T-helper 2 cell (primary cell): ENCODE results near the gene TDRD9.
A peak's percentile ranks its signal among the peaks of the same experiment; 100 is the strongest.

Experiments
- DNase-seq, 5 experiments: peaks; one replicate each; pipeline versions ENCODE4 v3.0.0 to v3.0.0-alpha.2; 2012 to 2022

The TDRD9 gene

DNA sequence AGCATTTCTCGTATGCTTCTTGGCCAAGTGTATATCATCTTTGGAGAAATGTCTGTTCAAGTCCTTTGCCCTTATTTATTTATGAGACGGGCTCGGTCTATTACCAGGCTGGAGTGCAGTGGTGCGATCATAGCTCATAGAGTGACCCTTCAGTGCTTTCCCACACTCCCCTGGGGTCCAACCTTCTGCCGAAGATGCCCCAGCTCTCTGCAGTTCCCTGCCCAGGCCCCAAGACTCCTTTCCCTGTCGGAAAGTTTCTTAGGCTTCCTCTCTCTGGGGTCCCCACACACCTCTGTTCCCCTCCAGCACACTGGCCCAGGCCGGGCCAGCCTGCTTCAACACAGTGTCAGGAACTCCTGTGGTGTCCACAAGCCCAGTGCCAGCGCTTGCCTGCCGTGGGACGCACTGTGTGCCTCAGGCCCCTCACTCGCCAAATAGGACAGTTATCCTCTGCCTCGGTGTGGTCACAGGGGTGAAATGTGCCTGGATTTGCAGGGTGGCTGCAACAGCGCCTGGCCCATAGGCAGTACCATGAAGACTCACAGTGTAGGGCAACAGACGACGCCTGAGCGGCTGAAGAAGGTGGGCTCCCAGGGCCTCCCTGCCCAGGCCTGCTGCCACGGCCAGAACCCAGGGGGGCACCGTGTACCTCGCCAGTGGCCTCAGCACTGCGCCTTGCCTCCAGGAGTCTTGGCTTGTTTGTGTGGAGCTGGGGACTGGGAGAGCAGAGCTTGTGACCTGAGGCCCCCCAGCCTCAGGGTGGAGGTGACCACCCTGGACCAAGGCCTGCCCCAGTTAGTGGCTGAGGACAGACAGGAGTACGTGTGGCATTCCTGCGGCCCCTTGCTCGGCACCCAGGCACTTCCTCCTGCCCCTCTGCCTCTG, 152.4 kb downstream of the TDRD9 start:
- DNase-seq = no peak

DNA sequence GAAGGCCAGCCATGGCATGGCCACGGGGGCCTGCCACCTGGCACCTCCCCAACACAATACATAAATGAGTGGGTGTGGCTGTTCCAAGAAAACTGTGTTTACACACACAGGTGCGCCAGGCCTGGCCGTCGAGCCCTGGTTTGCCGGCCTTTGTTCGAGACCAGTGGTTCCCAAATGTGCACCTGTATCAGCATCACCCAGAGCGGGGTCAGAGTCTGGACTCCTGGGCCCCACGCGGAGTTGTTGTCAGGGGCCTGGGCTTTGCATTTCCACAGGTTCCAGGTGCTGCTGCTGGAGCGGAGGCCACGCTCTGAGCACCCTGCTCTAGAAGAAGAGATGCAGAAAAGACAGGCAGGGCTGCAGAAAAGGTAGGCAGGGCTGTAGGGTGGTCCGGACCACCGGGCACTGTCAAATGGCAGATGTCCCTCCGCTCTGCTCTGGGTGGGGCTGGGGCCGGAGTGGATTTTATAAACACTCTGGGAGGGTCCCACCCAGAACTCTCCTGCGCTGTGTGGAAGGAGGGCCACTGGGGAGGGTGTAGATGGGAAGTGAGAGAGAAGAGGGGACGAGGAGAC, 153.1 kb downstream of the TDRD9 start:
- no peak for DNase-seq

DNA sequence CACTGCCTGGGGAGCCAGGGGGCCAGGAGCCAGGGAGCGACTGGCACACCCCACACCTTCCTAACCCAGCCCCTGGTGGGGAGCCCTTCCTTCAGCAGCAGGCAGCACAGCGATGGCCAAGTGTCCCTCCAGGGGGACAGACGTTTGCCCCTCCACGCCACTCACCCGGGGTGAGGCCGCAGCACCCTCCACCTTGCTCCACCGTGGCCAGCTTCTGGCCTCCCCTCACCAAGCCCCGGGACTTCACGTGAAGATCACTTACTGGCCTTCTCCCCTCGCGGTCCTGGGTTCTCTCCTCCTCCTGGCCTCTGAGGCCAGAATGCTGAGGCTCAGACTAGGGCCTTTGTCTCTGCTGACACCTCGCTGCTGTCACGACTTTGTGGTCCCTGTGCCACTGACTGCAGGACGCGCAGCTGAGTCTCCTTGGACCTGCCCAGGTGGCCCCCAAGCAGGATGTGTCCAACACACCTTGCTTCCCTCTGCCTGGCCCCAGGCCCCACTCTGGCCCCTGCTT, 153.8 kb downstream of the TDRD9 start:
- DNase-seq = no peak

DNA sequence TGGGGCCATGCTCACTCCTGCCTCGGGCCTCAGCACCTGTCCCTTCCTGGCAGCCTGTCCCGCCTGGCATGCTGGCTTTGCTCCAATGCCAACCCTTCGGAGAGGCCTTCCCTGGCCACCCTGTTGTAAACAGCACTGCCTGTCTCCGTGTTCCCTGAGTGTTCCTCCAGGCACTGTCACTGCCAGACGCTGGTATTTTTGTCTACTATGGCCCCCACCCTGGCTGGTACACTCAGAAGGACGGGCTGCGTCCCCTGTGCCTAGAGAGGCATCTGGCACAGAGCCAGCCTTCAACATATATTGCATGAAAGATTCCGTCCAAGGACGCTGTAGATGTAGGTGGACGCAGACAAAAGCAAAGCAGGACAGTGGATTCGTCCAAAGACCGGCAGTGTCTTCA, 154.6 kb downstream of the TDRD9 start:
- DNase-seq = no peak

DNA sequence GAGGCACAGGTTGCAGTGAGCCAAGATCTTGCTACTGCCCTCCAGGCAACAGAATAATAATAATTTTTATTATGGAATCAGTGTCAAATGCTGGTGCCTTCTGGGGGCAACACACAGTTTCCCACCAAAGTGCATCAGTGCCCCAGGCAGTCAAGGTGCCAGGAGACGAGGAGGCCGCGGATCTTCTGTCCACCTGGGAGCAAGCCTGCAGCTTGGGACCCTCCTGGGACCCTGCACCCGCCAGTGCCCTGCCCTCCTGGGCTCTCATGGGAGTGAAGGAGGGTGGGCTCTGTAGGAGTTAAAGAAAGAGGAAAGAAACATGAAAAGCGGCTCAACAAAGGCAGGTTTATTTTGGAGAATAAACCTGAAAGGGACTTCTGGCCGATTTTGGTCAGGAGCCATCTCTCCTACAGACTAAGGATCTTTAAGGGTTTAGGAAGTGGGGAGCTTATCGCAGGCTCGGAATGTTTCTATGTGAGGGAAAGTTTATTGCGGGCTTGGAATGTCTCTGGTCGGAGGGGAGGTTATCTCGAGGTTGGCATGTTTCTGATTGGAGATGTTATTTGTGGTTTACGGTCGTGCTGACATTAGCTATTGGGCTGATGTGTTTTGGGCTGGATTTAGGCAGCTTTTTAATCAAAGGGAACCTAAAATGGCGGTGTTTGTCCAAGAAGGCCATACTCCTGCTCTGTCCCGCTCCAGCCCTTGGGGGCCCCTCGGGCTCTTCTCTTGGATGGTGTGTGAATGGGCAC, 156.2 kb downstream of the TDRD9 start:
- no peak for DNase-seq

DNA sequence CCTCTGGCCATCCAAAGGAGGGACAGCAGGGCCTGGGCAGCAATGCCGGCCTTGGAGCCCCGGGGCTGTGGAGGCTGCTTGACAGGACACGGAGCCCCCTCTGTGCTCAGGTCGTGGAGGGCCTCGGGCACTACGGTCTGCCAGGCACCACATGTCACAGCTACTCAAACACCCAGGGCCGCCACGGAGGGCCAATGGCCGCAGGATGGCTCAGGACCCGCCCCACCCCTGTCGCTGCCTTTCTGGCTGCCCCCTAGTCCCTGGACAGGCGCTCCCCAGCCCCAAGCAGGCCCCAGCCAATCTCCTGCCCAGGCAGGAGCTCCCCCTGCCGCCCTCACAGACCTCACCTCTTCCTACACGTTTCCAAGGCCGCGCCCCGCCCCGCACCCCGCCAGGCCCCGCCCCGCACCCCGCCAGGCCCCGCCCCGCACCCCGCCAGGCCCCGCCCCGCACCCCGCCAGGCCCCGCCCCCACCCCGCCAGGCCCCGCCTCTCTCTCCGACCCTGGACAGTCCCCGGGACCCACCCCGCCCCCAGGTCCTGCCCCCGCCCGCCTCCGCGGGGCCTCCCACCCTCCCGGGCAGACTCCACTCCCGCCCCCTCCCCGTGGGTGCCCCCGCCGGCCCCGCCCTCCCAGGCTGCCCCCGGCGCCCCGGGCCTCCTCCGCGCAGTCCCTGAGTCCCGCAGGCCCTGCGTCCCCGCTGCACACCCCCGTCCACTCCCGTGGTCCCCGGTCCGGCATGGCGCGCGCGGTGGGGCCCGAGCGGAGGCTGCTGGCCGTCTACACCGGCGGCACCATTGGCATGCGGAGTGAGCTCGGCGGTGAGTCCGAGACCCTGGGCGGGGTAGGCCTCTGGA, 157.0 kb downstream of the TDRD9 start, which contains the start of gene ASPG:
Gene ASPG, plus strand, starts transcription at position 669 of the 857 bp plus-strand sequence. Its CDS starts 71 bp downstream, at position 740.
- peak in 2 of 5 experiments; percentile 14 to 38 for DNase-seq

DNA sequence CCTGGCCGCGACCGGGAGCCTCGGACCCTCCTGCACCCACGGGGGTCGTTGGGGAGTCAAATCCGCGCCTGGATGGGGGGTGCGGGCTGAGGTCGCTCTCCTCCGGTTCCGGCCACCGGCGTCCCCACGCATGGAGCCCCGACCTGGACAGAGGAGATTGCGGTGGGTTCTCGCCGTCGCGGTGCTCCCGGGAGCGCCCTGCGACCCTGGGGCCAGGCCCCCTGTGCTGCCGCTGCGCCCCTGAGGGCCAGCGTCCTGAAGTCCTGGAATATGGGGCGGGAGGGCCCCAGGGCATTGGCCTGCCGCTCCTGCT, 157.6 kb downstream of the TDRD9 start:
- DNase-seq = peak in 1 of 5 experiments; percentile 7

DNA sequence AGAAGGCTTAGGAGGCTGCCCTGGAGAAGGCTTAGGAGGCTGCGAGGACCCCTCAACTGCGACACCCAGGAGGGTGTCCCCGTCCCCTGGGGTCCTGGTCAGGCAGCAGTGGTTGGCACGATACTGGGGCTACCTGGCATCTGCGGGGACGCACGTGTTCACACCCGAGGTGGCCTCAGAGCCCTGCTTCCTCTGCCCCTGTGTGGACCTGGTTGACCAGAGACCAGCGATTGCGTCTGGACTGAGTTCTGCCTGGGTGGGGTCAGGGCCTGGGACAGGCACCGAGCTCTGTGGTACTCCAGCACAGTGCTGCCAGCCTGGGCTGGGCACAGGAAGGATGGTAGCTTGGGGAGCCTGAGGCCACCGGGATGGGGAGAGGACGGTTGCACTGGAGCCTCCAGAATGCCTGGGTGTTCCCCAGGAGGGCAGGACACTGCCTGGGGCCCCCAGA, 158.0 kb downstream of the TDRD9 start:
- DNase-seq = no peak

DNA sequence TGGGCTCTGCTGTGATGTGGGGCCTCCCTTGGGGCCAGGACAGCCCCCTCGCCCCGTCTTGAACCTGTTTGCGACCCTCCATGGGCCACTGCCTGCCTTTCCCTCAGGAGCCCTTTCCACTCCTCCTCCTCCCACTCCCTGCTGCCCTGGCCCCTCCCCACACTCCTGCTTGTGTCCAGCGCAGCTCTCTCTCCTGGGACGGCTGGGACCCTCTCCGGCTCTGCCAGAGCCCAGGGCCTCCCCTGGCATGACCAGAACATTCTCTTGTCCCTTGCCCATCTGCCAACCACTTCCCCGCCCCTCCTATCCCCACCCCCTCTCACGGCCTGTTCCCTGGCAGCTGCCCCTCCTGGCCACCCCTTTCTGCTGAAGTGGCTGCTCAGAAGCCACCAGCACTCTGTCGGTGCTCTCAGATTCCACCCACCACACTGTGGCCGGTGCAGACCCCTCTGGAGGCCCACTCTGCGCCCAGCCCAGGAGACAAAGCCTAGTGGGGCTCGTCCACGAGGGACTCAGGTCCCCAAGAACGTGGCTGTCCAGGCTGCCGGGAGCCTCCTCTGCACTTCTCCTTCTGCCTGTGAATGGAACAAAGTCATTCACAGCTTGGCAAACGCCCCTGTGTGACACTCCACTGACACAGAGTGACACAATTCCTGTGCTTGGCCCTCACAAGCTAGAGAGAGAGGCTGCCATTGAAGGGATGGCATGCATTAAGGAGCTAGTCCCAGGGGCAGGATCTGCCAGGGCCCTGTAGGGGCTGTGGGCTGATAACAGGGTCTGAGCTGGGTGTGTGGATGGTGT, 158.6 kb downstream of the TDRD9 start:
- DNase-seq = no peak

DNA sequence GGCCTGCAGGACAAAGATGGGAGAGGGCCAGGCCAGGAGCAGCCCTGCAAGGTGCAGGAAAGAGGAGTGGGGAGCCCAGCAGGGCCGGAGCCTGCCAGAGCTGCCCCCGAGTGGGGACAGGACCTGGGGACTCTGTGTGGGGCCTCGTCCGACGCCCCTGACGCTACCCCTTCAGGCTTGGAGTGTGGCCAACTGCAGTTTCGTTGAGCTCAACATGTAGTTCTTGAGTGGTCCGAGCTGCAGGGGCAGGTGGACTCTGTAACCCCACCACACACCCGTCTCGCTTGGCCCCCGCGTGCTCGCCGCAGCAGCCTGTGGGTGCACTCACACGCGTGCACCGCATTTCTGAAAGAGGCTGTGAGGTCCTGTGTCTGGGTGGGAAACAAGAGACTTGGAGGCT, 159.2 kb downstream of the TDRD9 start:
- DNase-seq = peak in 1 of 5 experiments; percentile 8

DNA sequence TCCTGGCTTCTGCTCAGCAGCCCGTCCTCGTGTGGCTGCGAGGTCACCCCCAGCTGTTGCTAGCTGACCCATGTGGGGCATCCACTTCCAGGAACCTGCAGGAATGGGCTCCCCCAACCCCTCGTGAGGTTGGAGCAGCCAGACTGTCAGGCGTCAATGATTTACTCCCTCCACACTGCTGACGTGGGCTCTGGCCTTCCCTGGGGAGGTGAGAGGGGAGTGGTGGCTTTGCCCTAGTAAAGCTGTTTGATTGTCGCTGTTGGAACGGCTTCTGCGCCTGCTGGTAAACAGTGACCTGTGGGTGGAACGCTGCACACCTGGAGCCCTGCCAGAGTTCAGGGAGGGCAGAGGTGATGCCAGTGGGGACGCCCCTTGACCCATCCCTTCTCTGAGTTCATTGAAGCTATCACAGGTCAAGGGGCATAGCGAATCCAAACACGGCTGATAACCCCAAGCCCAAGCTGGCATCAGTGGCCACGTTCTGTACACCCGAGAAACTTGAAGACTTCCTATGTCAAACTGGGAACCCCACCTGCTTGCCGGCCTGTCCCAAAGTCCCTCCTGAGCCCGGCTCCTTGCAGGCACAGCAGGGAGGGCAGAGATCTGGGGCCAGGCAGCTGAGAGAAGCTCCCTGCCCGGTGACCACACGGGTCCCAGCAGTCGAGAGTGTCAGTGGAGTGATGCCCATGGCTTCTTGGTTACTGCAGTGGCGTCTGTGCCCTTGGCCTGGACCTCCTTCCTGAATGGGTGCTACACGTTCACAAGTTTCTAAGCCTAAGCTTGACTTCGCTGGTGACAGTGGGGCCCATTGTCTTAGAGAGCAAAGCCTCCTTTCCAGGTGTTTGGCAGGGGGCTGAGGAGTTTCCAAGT, 160.0 kb downstream of the TDRD9 start:
- DNase-seq = no peak

DNA sequence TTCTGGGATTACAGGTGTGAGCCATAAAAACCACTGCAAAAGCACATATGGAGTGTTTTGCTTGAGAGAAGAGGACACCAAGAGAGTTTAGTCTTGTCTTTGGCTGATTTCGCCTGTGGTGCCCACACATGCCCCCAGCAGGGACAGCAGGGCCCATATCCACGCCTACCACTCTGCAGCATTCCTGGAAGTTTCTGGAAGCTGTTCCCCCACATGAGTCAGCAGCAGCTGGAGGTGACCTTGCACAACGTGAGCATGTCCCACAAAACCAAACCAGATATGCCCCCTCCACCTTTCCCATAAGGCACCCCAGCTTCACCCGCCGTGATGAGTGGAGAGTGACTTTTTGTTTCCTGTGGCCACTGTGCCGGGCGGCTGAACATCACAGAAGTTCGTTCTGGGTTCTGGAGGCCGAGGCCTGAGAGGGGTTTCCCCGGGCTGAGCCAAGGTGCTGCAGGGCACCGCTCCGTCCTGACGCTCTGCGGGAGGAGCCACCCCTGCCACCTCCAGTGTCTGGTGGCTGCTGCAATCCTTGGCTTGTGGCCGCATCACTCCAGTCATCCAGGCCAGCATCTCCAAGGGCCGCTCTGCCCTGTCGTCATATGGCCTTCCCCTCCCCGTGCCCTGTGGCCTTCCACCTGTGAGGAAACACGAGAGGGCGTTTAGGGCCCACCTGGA, 162.0 kb downstream of the TDRD9 start:
- DNase-seq = peak in 1 of 5 experiments; percentile 6

DNA sequence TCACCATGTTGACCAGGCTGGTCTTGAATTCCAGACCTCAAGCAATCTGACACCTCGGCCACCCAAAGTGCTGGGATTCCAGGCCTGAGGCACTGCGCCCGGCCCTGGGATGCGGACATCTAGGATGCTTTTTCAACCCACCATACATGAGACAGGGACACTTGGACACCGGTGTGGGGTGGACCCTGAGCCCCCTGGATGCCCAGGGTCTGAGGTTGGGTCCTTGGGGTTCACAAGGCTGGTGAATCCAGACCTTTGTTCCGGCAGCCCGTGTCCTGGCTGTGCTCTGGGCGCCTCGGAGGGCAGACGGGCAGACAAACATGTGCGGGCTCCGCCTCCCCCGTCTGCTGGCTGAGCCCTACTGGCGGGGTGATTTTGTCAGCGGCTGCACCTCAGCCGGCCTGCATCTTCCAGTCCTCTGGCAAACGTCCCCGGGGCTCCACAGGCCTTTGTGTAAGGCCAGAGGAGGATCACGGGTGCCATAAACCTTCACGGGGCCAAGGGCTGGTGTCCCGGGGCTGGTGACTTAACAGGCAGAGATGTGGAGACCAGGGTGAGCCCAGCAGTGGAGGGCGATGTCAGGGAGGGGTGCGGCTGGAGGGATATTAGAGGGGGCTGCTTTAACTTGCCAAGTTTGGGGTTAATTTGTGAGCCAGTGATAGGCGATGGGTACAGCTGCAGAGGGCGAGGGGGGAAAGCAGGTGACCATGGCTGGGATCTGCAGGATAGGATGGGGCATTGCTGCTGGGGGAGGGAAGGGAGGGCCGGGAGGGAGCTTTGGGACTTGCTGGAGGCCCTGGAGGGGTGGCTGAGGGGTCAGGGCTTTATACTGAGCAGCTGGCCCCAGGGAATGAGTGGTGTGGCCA, 163.0 kb downstream of the TDRD9 start:
- peak in 1 of 5 experiments; percentile 5 for DNase-seq

DNA sequence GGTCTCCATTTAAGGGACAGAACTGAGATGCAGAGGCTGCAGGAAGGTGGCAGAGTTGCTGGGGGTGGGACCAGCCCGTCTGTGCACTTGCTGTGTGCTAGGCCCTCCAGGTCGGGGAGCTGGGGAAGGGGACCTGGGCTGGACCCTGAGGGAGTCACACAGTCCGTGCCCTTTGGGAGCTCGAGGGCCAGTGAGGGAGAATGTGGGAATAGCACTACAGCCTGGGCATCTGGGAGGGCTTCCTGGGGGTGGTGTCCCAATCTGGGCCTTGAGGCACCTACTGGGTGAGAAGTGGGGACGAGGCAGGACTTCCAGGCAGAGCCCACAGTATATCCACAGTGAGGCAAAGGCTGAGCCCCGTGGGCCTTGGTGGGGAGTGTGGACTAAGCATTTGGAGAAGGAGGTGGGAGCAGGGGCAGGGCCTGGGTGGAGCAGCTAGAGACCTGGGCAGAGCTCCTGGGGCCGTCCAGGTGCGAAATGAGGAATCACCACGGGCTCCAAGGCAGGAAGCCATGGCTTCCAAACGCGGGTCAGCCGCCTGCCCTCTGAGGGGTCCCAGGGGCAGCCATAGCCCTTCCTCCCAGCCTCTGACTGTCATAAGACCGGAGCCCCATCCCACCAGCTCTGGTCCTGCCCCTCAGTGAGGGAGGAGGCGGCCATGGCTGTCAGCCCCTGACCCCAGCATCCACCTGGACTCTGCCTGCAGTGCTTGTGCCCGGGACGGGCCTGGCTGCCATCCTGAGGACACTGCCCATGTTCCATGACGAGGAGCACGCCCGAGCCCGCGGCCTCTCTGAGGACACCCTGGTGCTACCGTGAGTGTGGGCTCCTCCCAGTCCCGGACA, 163.9 kb downstream of the TDRD9 start:
- DNase-seq = peak in 2 of 5 experiments; percentile 3 to 7

DNA sequence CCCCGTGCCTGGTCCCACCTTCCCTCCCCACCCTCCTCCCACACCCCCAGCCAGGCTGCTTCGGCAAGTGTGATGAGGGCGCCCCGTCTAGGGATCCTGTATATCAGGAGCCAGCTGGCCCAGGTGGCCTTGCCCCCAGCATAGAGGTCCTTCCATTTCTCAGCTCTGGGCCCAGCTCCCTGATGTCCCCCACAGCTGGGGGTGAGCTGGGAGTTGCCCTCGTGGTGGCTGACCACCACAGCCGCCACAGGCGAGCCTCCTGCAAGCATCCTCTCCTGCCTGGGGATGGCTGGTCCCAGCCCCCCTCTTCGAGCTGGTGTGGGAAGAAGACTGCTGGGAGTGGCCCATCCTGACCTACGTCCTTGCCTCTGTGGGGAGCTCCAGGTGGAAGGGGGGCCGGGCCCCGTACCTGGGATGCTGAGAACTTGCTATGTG, 164.7 kb downstream of the TDRD9 start:
- DNase-seq = peak in 1 of 5 experiments; percentile 2

DNA sequence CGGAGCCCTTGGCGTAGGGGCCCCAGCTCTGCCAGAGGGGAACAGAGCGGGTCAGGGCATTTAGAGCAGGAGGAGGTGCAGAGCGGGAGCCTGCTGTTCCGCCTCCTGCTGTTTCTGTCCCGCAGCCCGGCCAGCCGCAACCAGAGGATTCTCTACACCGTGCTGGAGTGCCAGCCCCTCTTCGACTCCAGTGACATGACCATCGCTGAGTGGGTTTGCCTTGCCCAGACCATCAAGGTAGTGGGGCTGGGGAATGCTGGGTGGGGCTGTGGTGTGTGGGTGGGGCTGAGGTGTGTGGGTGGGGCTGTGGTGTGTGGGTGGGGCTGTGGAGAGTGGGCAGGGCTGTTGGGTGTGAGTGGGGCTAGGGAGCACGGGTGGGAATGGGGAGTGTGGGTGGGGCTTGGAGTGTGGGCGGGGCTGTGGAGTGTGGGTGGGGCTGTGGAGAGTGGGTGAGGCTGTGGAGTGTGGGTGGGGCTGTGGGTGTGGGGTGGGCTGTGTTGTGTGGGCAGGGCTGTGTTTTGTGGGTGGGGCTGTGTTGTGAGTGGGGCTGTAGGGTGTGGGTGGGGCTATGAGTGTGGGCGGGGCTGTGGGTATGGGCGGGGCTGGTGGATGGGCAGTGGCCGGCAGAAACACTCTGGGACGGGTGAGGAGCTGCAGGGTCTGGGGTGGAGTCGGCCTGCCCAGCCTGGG, 165.3 kb downstream of the TDRD9 start:
- peak in 1 of 5 experiments; percentile 26 for DNase-seq
